Umbilical cord (tissue), 2 donors: Measurements from ENCODE around the gene LLCFC1. TPM values are rescaled to one million over a fixed set of nuclear protein-coding genes. Genes with fewer than 3 reads are reported as not detected.

Source experiments
- DNase-seq: peaks from one replicate; pipeline ENCODE4 v3.0.0-alpha.2; 2015; ENCODE audit warnings: low spot score
- total RNA-seq: library from RNA; depleted of rRNA; stranded (reverse); fragments of >200 nt; gene quantifications from one replicate; pipeline ENCODE4 v1.2.3, GENCODE V29; 2014; ENCODE audit warnings: low replicate concordance; ENCODE audit not compliant: insufficient read depth

LLCFC1 gene
- not detected for total RNA-seq

DNA sequence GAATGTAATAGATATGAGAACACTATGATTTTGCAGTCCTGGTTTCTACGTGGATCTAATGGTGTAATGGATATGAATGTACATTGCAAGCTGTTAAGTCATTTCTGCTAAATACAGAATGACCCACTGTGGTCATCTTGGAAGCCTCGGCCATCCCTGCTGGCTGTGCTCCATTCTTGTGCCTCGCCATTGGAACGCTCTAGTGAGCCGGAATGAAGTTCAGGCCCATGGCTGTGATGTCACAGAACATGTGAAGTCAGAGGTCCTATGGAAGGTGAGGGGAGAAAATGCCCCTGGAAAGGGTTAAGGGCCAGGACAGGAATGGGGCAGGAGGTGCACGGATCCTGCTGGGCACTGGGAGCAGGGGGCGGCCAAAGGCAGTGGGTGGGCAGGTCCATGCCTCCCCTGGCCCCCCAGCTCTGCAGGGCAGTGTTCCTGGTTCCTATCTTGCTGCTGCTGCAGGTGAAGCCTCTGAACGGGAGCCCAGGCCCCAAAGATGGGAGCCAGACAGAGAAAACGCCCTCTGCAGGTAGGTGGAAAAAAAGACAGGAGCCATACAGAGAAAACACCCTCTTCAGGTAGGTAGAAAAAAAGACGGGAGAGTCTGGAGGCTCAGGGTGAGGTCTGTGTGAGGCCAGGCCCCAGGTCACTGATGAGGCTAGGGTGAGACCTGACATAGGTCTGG is at the start of gene LLCFC1:
LLCFC1 (plus strand) TSS at position 259 of the 685 bp plus-strand sequence; CDS start at position 397, 138 bp downstream.
- DNase-seq, result no peak

DNA sequence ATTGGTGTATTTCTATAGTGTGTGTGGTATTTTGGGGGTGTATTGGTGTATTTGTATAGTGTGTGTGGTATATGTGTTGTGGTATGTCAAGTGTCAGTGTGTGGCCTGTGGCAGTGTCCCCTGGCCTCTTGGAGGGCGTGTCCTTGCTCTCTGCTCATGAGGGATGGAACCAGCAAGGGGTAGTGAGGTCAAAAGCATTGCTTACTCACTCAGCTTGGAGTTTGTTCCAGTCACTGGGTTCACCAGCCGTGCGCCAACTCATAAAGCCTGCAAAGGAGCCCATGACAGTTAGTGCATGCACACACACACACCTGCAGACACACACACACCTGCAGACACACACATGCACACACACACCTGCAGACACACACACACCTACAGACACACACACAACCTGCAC is 49.5 kb upstream of the LLCFC1 start:
- DNase-seq, result no peak

DNA sequence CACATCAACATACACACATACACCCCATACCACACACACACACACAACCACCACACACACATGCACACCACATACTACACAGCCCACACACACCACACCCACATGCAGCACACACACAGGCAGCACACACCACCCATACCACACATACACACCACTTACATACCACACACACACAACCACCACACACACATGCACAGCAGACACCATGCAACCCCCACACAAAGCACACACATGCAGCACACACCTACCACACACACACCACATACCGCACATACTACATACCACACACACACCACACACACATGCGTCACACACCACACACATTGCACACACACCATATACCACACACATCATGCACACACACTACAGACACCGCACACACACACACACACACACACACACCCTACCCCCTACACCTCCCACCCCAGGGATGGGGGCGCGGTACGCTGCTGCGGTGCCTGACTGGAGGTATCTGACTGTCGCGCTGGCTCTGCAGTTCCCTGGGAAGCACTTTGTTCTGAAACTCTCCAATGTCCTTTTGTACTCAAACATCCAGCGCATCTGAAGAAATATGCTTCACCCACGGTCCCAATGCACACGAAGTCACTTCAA is 48.3 kb upstream of the LLCFC1 start:
- DNase-seq, result no peak

DNA sequence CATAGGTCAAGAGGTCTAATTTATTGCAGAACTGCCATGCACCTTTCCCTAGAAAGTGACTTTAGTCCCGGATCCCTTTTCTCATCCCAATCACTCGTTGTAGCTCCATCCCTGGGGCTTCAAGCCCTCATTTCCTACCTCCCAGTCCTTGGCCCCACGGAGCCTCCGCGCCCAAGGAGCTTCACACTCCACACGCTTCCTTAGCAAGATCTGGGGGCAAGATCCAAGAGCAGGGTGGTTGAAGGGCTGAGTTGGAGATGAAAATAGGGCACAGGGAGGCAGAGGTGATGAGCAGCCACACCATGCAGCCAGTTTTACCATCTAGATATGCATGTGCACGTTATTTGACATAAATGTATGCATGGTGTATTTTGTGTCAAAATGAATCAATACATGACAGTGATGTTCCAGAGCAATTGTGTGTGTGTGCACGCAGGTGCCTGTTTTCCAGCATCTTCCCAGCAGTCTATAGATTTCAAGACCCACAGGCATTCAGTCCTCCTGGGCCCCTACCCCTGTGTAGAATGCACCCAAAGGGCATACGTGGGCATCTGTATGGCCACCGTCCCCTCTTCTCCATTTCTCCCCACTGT is 47.7 kb upstream of the LLCFC1 start:
- DNase-seq, result no peak

DNA sequence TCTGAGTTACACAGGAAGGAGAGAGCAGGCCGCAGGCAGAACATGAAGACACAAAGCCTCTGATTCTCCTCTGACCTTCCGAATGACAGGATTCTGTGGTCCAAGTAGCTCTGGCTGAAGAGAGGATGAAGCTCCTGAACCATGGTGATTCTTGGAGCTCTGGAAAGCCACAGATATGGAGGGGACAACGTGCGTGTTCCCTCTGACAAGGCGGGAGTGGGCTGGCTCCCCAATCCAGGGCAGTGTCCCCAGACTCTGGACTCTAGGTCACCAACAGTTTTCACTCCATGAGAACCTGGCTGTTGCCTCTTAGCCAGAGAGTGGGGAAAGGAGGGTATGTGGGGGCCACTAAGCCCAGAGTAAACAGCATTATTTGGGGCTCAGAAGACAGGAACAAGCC is 46.3 kb upstream of the LLCFC1 start:
- no peak for DNase-seq

DNA sequence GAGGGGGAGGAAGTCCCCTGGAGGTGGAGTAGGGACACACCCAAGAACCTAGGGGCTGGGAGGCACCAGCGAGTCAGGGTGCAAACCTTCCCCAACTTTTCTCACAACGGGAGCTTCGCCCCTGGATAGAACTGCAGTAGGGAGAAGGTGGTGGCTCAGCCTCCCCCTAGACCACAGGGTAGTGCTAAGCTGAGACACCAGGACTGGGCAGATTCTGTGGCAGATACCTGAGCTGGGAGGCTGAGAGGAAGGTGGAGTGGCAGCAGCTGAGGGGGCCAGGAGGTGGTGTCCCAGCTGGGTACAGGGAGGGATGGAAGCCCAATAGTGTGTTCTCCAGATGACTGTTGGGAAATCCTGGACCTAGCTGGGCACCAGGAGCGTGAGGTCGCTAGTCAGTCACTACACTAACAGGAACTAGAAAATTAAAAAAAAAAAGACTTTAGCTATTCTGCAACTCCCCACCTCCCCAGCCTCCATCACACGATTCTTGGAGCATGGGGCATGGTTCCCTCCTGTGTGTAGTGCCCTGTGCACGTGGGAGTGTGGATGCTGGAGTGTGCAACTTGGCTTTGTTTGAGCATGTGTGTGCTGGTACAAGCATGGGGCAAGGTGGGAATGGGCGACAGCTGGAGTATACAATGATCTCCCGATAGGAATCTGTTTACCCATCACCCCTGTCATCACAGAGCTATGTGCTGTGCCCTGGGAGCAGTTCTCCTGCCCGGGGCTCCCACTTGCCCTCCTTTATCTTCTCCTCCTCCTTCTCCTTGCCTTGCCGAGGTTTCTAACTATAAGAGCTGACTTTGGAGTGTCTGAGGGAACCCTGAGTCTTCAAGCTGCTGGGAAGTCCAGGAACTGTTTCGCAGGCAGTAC is 44.9 kb upstream of the LLCFC1 start:
- no peak for DNase-seq

DNA sequence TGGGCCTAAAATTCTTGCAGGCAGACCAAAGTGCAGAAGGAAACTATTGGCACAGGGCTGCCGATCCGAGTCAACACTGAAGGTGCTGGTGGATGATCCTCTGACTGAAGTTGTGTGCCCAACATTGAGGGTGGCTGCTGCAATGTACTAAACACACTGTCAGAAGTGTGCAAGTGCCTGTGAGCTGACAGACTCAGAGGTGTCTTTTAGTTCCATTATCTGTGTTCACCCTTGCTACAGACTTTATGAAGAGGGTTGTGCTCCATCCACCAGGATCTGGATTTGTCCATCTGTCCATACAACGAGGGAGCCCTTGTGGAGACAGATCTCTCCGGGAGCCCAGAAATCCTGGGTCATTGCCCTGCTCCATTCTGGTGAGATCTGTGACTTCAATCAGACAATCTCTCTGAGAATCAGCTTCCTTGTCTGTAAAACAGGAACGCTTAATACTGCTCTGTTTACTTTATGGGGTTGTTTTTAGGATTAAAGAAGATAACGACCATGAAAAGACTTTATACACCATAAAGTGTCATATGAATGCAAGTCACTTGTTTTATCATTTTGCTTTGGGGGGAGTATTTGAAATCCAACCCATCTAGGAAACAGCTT is 44.2 kb upstream of the LLCFC1 start:
- no peak for DNase-seq

DNA sequence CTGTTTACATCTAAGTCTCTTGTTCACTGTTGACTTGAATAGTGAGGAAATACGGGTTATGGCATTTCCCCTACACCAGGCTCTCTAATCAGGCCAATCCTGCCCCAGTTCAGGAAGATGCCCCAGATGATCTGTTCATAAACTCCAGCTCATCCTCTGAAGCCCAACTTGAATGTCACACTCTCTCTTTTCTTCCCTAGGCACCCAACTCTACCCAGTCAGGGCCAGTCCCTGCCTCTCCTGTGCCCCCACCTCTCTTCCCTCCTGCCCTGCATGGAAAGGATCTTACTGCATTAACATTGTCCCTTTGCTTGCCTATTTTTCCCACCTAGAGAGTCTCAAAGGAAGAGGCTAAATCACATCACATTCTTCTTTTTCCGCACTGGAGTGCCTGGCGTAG is 43.1 kb upstream of the LLCFC1 start:
- no peak for DNase-seq

DNA sequence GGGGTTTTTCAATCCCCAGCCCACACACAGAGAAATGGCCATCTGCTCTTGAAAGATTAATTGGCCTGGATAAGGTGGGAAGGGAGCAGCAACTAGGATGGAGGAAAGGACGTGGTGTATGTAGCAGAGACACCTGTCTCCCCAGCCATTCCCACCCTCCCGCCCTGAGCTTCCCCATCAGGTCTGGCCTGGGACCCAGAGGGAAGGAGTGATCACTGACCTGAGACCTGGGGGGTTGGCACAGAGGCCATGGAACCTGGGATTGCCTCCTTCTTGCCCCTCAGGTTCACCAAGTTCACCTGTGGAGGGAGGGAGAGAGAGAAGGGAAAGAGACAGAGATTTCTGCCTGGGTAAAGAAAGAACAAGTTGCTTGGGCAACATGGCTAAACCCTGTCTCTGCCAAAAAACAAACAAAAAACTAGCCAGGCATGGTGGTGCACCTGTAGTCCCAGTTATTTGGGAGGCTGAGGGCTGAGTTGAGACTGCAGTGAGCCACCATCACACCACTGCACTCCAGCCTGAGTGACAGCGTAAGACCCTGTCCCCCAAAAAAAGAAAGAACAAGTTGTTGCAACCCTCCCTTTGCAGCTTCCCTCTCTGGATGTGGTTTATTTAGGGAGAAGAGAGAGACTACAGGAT is 42.4 kb upstream of the LLCFC1 start:
- DNase-seq, result no peak

DNA sequence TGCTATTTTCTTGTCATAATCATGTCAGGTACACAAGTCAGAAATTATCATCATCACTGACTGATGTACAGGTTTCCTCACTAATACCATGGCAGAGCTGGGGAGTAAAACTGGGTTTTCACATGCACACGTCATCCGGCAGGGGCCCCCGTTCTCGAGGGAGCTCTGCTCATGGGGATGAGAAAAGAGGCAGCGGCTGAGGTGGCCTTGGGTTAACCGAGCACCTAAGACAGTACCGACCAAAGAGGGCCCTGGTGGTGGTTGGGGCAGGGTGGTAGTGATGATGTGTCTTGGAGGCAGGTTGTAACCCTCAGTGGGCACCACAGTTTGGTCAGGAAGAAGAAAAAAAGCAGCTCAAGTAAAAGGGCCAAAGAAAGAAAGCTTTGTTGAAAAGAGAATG is 41.6 kb upstream of the LLCFC1 start:
- DNase-seq, result no peak

DNA sequence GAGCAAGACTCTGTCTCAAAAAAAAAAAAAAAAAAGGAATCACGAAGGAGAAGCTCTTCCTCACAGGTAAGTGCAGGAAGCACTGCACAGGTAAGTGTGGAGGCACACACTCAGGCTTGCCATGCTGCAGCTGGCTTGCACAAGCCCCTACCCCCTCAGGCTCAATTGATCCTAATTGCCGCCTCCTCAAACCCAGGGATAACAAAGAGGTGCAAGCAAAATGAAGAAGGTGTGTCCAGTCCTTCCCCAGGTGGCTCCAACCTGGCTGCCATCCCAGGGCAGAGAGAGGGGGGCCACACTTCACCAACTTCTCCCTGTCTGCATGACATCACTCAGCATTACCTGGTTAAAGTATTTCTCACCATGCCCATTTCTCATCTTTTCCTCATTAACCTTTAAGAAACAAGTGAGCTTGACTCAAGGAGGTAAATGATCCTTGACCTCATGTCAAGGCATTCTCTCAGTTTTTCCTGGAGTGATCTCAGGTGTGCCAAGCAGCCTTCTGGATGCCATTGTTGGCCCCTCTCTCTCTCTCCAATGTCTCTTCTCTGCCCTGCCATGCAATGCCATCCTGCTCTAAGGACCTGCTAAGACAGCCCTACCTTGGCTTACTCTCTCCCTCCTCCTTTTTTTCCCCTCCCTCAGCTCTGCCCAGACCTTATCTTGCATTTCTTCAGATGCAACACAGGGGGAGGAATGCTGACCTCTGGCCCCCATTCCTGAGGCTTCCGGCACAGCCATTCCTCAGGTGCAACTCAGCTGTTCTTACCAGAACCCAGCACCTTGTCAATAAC is 40.7 kb upstream of the LLCFC1 start:
- DNase-seq, result no peak

DNA sequence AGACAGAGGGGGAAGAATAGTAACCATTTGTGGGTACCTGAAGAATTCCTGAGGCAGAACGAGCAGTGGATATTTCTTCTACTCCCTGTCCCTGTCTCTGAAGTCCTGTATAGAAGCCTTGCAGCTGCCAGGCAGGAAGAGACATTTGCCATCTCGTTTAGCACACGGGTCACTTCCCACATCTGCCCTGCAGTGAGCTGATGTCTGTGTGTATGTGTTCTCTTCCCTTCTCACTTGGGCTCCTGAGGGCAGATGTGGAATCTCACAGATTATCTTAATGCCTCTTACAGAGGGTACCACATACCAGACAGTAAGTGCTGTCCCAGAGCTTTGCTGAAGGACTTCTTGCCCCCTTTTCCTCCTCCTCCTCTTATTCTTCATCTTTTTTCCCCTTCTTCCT is 39.6 kb upstream of the LLCFC1 start:
- no peak for DNase-seq

DNA sequence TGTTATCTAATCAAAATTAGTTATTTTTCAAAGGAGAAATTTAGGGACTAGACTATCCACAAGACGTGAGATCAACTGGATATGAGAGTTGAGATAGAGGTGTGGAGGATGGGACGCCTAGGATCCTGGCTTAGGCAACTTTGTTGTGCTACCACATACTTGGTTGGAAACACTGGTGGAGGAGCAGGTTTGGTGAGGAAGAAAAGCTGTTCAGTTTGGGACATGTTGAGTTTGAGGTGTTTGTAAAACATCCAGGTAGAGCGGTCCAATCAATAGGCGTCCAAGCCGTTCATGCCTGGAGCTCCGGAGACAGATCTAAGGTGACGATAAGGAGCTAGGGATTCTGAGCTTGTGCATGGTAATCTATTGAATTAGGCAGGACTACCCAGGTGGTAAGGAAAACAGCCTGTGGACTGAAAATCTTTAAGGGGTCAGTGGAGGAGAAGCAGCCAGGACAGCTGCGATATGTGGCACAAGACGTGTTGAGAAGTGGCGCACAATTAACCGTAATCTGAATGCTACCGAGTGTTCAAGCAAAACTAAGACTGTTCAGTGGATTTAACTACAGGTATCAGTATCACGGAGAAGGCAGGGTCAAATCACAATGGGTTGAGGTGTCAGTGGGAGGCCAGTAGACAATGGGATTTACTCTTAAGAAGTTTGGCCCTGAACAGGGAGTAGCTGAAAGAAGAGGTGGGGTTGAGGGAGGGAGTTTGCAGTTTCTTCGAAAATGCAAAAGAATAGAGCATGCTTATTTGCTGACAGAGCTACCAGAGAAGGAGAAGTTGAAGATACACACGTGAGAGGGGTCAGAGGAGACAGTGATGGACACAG is 37.6 kb upstream of the LLCFC1 start:
- no peak for DNase-seq

DNA sequence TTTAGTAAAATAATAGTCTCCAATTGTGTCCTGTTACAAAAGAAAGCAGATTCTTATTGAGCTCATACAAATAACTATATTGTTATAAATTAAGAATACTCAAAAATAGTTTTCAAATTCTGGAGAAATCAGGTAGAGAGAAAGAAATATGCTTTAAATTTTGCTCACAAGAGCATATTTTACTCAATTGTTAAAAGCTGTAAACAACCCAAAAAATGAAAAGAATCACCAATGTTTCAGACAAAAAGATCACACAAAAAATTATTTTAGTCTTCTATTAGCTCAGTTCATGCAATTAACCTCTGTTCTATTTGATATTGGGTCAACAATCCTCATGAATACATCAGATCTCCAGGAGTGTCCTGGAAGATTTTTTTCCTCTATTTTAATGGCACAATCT is 35.2 kb upstream of the LLCFC1 start:
- no peak for DNase-seq

DNA sequence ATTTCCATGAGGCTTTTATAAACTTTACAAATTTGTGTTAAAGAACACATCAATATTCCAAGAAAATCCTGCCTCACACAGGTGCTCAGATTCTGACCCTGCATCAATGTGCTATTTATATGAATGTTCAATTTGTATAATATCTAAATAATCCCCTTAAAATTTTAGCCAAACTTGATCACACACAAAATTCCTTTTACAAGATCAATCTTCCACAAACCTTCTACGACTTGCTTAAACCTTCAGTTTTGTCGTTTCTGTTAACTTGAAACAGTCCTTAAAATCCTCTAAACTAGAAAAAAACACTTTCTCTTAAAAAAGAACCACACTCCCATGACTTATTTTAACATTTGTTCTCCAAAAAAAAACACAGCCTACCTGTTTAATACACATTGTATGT is 33.5 kb upstream of the LLCFC1 start:
- no peak for DNase-seq

DNA sequence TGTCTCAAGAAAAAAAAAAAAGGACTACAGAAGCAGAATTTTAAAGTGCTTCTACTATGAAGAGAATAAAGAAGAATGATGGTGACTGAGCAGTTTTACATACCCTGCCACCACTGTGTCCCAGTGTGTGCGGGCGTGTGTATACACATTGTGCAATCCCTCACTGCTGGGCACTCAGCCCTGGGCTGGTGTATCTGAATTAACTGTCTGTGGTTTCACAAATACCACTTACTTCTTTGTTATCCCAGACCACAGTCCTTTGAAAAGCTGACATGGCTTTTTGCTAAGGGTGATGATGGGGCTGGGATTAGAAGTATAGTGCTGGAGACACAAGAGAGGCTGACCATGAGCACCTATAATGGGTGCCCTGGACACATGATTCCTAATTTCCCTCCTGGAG is 32.6 kb upstream of the LLCFC1 start:
- no peak for DNase-seq

DNA sequence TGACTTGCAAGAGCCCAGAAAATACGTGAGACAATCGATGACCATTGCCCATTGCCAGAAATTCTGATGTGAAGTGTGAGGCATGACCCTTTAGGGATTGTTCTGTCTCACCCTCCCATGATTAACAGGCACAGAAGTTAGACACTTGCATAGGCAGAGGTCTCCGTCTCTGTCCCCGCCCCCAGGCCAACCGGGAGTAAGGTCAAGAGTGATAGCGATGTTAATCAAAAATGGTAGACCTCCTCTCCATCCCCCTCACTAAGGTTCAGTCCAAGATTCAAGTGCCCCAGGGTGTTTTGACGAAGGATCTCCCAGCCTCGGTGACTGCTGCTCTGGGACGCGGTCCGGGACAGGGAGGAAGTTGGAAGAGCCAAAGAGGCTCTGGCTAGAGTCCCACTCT is 31.0 kb upstream of the LLCFC1 start:
- no peak for DNase-seq

DNA sequence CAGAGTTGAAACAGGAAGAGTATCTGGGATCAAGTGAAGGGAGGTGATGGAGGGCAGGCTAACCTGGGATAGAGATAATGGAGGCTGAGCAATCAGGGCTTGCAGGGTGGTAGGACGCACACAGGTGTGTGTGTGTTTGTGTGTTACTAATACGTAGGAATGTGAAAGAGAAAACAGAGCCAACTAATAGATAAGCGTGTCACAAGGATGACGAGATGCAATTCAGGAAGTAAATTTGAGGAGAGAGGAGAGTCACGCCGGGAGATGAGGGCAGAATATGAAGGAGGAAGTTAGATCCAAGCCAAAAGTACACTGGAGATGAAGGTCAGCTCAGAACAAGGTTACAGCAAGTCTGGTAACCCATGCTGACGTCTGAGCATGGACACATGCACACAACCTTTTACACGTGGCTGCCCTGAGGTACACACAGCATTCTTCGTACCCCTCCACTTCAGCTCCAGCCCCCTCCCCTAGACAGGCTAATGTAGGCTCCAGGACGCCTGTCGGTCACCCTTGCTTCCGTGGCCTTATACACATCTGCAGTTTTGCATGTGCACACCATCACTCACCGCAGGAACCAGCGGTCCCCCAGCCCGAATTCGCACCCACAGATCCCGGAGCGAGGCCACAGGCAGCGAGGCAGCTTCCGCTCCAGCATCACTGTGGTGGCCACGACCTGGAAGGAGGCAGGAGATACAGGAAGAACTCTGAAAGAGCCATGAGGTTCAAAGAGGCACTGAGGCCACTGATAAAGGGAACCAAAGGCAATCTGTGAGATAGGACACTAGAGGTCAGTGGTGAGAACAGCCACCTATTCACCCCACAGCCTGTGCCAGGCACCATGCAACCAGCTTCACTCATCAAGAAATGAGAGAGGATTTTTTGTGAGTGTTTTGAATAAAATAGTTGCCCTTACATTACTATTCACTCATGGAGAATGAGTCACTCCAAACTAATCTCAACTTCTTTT is 30.1 kb upstream of the LLCFC1 start:
- no peak for DNase-seq
